ENCODE results near the gene ZNF282. TPM values are rescaled to one million over a fixed set of nuclear protein-coding genes. Genes with fewer than 3 reads are reported as not detected.
A peak's percentile ranks its signal among the peaks of the same experiment; 100 is the strongest.

The ZNF282 gene
- total and polyA plus RNA-seq, 9 of the 15 experiments (the other 6 are each of a cell fraction or from before 2014, with no cell fraction given) = 0.76 to 58.6 (median 17.4) TPM

DNA sequence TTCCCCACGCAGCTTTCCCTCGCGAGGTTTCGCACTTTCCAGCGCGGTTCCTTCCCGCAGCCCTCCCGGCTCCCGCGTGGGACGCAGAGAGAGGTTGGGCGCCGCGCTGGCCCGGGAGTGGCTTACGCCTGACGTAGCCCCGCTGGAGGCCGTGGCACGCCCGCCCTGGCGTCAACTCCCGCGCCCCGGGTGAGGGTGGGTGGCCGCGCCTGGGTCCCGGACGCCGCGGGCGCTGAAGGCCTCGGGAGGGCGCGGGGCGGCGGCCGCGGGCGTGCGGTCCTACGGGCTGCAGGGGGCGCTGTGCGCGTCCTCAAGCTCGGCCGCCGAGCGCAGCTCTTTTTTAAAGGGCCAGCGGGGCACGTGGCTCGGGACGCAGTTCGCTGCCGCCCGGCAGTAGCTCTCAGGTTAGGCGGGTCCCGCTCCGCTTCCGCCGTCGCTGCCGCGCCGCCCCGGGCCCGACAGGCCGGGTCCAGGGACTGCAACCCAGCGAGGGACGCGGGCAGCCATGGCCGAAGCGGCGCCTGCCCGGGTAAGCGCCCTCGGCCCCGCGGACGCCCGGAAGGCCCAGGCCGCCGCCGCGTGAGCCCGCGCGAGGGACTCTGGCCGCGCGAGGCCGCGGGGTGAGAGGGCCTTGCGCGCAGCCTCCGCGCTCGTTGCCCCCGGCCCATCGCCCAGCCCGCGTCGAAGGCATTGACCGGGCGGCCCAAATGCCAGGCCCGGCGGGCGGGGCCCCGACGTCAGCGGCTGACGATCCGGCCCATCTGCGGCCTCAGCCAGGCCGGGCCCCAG, 66.7 kb downstream of the ZNF282 start, which contains the start of gene ZNF783 (continued):
- TF ChIP-seq, protein P1, sequence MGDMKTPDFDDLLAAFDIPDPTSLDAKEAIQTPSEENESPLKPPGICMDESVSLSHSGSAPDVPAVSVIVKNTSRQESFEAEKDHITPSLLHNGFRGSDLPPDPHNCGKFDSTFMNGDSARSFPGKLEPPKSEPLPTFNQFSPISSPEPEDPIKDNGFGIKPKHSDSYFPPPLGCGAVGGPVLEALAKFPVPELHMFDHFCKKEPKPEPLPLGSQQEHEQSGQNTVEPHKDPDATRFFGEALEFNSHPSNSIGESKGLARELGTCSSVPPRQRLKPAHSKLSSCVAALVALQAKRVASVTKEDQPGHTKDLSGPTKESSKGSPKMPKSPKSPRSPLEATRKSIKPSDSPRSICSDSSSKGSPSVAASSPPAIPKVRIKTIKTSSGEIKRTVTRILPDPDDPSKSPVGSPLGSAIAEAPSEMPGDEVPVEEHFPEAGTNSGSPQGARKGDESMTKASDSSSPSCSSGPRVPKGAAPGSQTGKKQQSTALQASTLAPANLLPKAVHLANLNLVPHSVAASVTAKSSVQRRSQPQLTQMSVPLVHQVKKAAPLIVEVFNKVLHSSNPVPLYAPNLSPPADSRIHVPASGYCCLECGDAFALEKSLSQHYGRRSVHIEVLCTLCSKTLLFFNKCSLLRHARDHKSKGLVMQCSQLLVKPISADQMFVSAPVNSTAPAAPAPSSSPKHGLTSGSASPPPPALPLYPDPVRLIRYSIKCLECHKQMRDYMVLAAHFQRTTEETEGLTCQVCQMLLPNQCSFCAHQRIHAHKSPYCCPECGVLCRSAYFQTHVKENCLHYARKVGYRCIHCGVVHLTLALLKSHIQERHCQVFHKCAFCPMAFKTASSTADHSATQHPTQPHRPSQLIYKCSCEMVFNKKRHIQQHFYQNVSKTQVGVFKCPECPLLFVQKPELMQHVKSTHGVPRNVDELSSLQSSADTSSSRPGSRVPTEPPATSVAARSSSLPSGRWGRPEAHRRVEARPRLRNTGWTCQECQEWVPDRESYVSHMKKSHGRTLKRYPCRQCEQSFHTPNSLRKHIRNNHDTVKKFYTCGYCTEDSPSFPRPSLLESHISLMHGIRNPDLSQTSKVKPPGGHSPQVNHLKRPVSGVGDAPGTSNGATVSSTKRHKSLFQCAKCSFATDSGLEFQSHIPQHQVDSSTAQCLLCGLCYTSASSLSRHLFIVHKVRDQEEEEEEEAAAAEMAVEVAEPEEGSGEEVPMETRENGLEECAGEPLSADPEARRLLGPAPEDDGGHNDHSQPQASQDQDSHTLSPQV (IDR thresholded peaks at IDR 0.05) = peak; percentile 92
- TF ChIP-seq MCM2 (IDR thresholded peaks at IDR 0.05; ENCODE audit: low read depth) (no peak), HIVEP1 (CRISPR knock-in tag; IDR thresholded peaks at IDR 0.05) (no peak), ZNF41 (CRISPR knock-in tag; conservative IDR thresholded peaks at IDR 0.05) (no peak), ZNF408 (CRISPR knock-in tag; IDR thresholded peaks at IDR 0.05; ENCODE audit: low read depth) (no peak), MCM3 (IDR thresholded peaks at IDR 0.05) (no peak), CHD4 (IDR thresholded peaks at IDR 0.05; ENCODE audit: insufficient read depth, insufficient replicate concordance, low read depth, low read length, poor library complexity, severe bottlenecking) (no peak), ZKSCAN8 (CRISPR knock-in tag; IDR thresholded peaks at IDR 0.05) (no peak), MEIS2 (IDR thresholded peaks at IDR 0.05; ENCODE audit: partially characterized antibody) (no peak), FIP1L1 (IDR thresholded peaks at IDR 0.05; ENCODE audit: low read depth, low read length, poor library complexity, severe bottlenecking) (peak; percentile 56), JUND (IDR thresholded peaks at IDR 0.05; ENCODE audit: borderline replicate concordance, low read depth, low read length) (no peak), JUND (tag; IDR thresholded peaks at IDR 0.05; ENCODE audit: borderline replicate concordance, low read depth, low read length) (no peak), MCM7 (IDR thresholded peaks at IDR 0.05) (no peak), TFAM (CRISPR knock-in tag; conservative IDR thresholded peaks at IDR 0.05) (no peak), FOXJ3 (CRISPR knock-in tag; IDR thresholded peaks at IDR 0.05) (no peak)
- TF ChIP-seq, protein P2, sequence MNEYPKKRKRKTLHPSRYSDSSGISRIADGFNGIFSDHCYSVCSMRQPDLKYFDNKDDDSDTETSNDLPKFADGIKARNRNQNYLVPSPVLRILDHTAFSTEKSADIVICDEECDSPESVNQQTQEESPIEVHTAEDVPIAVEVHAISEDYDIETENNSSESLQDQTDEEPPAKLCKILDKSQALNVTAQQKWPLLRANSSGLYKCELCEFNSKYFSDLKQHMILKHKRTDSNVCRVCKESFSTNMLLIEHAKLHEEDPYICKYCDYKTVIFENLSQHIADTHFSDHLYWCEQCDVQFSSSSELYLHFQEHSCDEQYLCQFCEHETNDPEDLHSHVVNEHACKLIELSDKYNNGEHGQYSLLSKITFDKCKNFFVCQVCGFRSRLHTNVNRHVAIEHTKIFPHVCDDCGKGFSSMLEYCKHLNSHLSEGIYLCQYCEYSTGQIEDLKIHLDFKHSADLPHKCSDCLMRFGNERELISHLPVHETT (CRISPR knock-in tag; conservative IDR thresholded peaks at IDR 0.05 in 1 of 2, IDR thresholded peaks at IDR 0.05 in 1 of 2) = peak in 1 of 2 experiments; percentile 78; a peak in 2 of 4 replicates
- TF ChIP-seq, protein P3, sequence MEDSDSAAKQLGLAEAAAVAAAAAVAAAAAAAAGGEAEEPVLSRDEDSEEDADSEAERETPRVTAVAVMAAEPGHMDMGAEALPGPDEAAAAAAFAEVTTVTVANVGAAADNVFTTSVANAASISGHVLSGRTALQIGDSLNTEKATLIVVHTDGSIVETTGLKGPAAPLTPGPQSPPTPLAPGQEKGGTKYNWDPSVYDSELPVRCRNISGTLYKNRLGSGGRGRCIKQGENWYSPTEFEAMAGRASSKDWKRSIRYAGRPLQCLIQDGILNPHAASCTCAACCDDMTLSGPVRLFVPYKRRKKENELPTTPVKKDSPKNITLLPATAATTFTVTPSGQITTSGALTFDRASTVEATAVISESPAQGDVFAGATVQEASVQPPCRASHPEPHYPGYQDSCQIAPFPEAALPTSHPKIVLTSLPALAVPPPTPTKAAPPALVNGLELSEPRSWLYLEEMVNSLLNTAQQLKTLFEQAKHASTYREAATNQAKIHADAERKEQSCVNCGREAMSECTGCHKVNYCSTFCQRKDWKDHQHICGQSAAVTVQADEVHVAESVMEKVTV (CRISPR knock-in tag; IDR thresholded peaks at IDR 0.05) = no peak
- TF ChIP-seq, protein P4, sequence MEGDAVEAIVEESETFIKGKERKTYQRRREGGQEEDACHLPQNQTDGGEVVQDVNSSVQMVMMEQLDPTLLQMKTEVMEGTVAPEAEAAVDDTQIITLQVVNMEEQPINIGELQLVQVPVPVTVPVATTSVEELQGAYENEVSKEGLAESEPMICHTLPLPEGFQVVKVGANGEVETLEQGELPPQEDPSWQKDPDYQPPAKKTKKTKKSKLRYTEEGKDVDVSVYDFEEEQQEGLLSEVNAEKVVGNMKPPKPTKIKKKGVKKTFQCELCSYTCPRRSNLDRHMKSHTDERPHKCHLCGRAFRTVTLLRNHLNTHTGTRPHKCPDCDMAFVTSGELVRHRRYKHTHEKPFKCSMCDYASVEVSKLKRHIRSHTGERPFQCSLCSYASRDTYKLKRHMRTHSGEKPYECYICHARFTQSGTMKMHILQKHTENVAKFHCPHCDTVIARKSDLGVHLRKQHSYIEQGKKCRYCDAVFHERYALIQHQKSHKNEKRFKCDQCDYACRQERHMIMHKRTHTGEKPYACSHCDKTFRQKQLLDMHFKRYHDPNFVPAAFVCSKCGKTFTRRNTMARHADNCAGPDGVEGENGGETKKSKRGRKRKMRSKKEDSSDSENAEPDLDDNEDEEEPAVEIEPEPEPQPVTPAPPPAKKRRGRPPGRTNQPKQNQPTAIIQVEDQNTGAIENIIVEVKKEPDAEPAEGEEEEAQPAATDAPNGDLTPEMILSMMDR (IDR thresholded peaks at IDR 0.05 in 2 of 3, conservative IDR thresholded peaks at IDR 0.05 in 1 of 3; ENCODE audit: insufficient read depth in 2 of 3, low read depth in 1 of 3, low read length in 3 of 3) = peak; percentile 52 to 90 (median 73); a peak in 5 of 6 replicates
